Mesodermal cell (in vitro differentiated cells): Measurements from ENCODE around the gene IFNL4. TPM values are rescaled to one million over a fixed set of nuclear protein-coding genes. Genes with fewer than 3 reads are reported as not detected.
A peak's percentile ranks its signal among the peaks of the same experiment; 100 is the strongest.
"Not testable (repeated sequence)": the region's sequence is repeated elsewhere in the genome, so short reads cannot be mapped to it uniquely, and the experiment has no call there.

ENCODE experiments used
- H3K27ac ChIP-seq: 2 replicates; pipeline ENCODE4 v1.7.0; 2013; ENCODE audit warnings: mild to moderate bottlenecking, low read depth, low read length, moderate library complexity; ENCODE audit not compliant: severe bottlenecking
- H3K36me3 ChIP-seq: 2 replicates; pipeline ENCODE4 v1.7.1; 2013; ENCODE audit warnings: mild to moderate bottlenecking, low read length, moderate library complexity; ENCODE audit not compliant: control insufficient read depth, insufficient read depth
- H3K4me1 ChIP-seq: one replicate; pipeline ENCODE4 v1.7.1; 2013; ENCODE audit warnings: mild to moderate bottlenecking, low read length; ENCODE audit not compliant: insufficient read depth, control insufficient read depth, poor library complexity, severe bottlenecking
- H3K4me3 ChIP-seq: 2 replicates; pipeline ENCODE4 v1.7.0; 2013; ENCODE audit warnings: low read length, control low read depth, mild to moderate bottlenecking; ENCODE audit not compliant: insufficient read depth, poor library complexity, severe bottlenecking; ENCODE audit errors: extremely low read depth
- H3K9me3 ChIP-seq: 2 replicates; pipeline ENCODE4 v1.7.1; 2013; ENCODE audit warnings: mild to moderate bottlenecking, low read length, moderate library complexity; ENCODE audit not compliant: control insufficient read depth
- WGBS, 2 experiments: methylation state at CpG; one replicate each; pipeline ENCODE4 v1.1.5; 2013; ENCODE audit warnings: missing lambda C conversion rate in 2 of 2; ENCODE audit not compliant: insufficient coverage in 2 of 2; 5-methylcytosine and 5-hydroxymethylcytosine counted together
- polyA plus RNA-seq, 2 experiments: library from polyadenylated mRNA; stranded (reverse); fragments of 50-300 nt; gene quantifications; one replicate each; pipeline ENCODE4 v1.2.3, GENCODE V29; 2013

The IFNL4 gene
- polyA plus RNA-seq (2013, experiment 1 of 2) = not detected
- polyA plus RNA-seq (2013, experiment 2 of 2) = not detected

DNA sequence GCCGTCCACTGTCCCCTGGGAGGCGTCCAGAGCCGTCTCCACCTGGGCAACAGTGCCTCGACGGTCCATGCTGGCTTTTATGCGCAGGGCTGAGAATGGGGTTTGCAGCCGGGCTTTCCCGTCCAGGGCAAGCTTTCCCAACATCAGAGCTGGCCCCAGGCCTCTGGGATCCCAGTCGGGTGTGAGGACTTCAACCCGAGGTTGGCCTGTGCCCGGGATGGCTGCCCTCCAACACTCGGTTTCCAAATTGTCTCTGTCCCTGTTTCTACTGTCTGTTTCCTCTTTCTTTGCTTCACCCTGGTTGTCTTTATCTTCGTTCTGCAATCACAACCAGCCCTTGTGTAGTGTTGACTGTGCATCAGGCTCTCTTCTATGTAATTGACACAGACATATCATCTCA, at the start of gene IFNL4:
TSS of gene IFNL4 (minus strand) at position 51 of the 400 bp plus-strand sequence.
- no peaks in the 10 kb centered on the region for H3K9me3 ChIP-seq
- no peak within 1 kb of the TSS for H3K27ac ChIP-seq
- peak within 1 kb of the TSS; percentile 1 for H3K4me3 ChIP-seq
- 62 to 69% methylated on average over 8 to 12 of the region's 13 CpGs for WGBS, 2 experiments
- no peaks in the 10 kb centered on the region for H3K36me3 ChIP-seq
- H3K4me1 ChIP-seq = no peaks in the 10 kb centered on the region

- Histone ChIP-seq H3K36me3 (no peaks in the 10 kb centered on the region), H3K4me3 (no peak overlapping the region), H3K4me1 (no peaks in the 10 kb centered on the region), H3K9me3 (no peaks in the 10 kb centered on the region), H3K27ac (no peak overlapping the region)
- WGBS, 2 experiments = 81 to 87% methylated on average over 10 to 14 of the region's 17 CpGs
Observed at GRCh38 chr19:39297931-39298634, 49.4 kb upstream of the IFNL4 start.

DNA sequence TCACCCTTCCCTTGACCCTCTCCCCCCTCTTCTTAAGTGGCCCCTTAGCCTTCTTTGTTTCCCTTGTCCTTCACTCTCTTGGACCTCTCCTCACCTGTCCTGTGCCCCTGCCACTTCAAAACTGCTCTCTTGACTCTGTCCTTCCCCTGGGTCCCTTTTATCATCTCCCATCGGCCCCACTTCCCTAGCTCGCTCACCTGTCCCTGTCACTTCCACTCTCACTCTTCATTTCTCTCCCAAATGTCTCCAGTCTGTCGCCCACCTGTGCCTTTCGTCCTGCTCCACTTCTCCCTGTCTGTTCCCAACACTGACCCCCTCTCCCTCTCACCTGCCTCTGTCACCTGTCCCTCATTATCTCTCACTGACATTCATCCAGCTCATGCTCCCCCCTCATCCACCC, 48.2 kb upstream of the IFNL4 start:
- WGBS, 2 experiments = 87 to 88% methylated on average over 4 of the region's 4 CpGs

DNA sequence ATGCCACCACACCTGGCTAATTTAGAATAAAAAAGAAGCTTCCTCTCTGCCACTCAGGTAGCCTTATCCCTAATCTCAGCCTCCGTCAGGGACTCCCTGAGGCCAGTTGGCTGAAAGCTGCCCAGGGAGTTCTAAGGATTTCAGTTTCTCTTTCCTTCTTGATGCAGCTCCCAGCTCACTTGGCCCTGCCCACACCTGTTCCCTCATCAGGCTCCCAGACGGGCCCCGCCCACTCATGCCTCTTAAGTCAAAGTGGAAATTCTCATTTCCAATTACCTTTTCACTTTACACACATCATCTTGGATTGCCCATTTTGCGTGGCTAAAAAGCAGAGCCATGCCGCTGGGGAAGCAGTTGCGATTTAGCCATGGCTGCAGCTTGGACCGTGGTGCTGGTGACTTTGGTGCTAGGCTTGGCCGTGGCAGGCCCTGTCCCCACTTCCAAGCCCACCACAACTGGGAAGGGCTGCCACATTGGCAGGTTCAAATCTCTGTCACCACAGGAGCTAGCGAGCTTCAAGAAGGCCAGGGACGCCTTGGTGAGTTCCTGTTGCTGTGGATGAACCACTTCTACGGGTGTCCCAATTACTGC, 47.5 kb upstream of the IFNL4 start, which contains the start of gene IFNL1:
TSS of gene IFNL1 (plus strand) at position 353 of the 591 bp plus-strand sequence. CDS start at position 368, 15 bp downstream.
- no peak within 1 kb of the TSS for H3K27ac ChIP-seq
- H3K4me1 ChIP-seq = no peaks in the 10 kb centered on the region
- H3K36me3 ChIP-seq = no peaks in the 10 kb centered on the region
- H3K4me3 ChIP-seq = no peak within 1 kb of the TSS
- no peaks in the 10 kb centered on the region for H3K9me3 ChIP-seq
- whole genome bisulfite sequencing, 2 experiments = 79 to 86% methylated on average over 10 to 11 of the region's 11 CpGs

More for the DNA sequence above, 48.2 kb upstream of the IFNL4 start:
- Histone ChIP-seq H3K9me3 (no peaks in the 10 kb centered on the region), H3K36me3 (no peaks in the 10 kb centered on the region), H3K27ac (no peak overlapping the region), H3K4me1 (no peaks in the 10 kb centered on the region), H3K4me3 (no peak overlapping the region)

- WGBS, 2 experiments = 70 to 74% methylated on average over 4 of the region's 4 CpGs
- no peaks in the 10 kb centered on the region for H3K9me3 ChIP-seq
- no peak overlapping the region for H3K4me3 ChIP-seq
- no peaks in the 10 kb centered on the region for H3K4me1 ChIP-seq
- H3K36me3 ChIP-seq = no peaks in the 10 kb centered on the region
- H3K27ac ChIP-seq = no peak overlapping the region
Observed at GRCh38 chr19:39293394-39293793, 44.7 kb upstream of the IFNL4 start.

DNA sequence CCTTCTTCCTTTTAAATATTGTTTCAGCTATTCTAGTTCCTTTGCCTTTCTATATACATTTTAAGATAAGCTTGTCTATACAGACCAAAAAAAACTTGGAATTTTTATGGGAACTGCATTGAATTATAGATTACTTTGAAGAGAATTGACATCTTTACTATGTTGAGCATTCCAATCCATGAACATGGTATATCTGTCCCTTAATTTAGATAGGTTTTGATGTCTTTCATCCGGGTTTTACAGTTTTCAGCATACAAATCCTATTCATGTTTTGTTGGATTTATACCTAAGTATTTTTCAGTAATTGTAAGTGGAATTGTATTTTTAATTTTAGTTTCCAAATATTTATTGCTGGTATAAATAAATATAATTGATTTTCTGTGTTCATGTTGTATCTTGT, 35.4 kb upstream of the IFNL4 start:
- no peak overlapping the region for H3K27ac ChIP-seq
- H3K4me1 ChIP-seq = no peaks in the 10 kb centered on the region
- WGBS, 2 experiments = no CpG with 5 or more reads among the region's 1 CpG
- H3K9me3 ChIP-seq = no peaks in the 10 kb centered on the region
- H3K36me3 ChIP-seq = no peaks in the 10 kb centered on the region
- no peak overlapping the region for H3K4me3 ChIP-seq

DNA sequence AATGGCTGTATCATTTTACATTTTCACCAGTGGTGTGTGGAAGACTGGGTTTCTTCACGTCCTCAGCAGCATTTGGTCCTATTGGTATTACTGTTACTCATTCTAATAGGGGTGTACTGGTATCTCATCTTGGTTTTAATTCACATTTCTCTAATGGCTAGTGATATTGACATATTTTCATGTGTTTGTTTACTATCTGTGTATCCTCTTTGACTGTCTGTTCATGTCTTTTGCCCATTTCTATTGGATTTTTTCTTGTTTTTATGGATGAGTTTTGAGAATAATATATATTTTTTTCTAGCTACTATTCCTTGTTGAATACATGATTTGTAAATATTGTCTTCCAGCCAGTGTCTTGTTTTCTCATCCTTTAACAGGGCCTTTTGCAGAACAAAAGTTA, 33.4 kb upstream of the IFNL4 start:
- no CpG with 5 or more reads among the region's 1 CpG for WGBS, 2 experiments
- no peaks in the 10 kb centered on the region for H3K36me3 ChIP-seq
- H3K4me3 ChIP-seq = no peak overlapping the region
- no peak overlapping the region for H3K27ac ChIP-seq
- no peaks in the 10 kb centered on the region for H3K9me3 ChIP-seq
- no peaks in the 10 kb centered on the region for H3K4me1 ChIP-seq

DNA sequence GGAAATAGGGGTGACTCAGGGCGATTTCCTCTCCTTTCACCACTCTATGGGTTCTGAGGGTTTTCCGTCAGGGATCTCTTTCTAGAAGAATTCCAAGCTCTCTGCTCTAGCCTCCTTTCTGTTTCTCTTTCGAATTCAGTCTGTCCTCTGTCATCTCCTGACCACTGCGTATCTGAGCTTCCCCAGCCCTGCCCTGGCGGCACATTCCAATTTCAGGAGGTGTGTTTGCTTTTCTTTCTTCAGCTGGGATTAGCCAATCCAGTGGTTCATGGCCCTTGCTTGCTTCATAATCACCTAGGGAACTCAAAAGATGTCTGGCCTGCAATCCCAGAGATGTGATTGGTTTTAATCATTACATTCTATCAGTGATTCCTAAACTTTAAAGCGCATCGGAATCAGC, 28.9 kb upstream of the IFNL4 start:
- no peak overlapping the region for H3K4me3 ChIP-seq
- H3K9me3 ChIP-seq = no peaks in the 10 kb centered on the region
- 78 to 79% methylated on average over 7 of the region's 7 CpGs for WGBS, 2 experiments
- no peaks in the 10 kb centered on the region for H3K4me1 ChIP-seq
- H3K27ac ChIP-seq = no peak overlapping the region
- H3K36me3 ChIP-seq = no peaks in the 10 kb centered on the region

DNA sequence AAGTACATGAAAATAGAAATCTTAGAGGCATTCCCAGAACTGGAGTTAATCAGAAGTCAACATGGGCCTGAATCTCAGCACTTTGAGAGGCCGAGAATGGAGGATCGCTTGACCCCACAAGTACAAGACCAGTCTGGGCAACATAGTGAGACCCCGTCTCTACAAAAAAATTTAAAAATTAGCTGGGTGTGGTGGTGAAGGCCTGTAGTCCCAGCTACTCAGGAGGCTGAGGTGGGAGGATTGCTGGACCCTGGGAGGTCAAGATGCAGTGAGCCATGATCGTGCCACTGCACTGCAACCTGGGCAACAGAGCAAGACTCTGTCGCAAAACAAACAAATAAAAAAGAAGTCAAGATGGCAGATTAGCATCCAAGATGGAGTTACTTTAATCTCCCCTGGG, 28.1 kb upstream of the IFNL4 start:
- Histone ChIP-seq H3K4me3 (no peak overlapping the region), H3K4me1 (no peaks in the 10 kb centered on the region), H3K36me3 (no peaks in the 10 kb centered on the region), H3K9me3 (no peaks in the 10 kb centered on the region), H3K27ac (no peak overlapping the region)
- WGBS, 2 experiments = 93 to 95% methylated on average over 4 to 5 of the region's 5 CpGs

DNA sequence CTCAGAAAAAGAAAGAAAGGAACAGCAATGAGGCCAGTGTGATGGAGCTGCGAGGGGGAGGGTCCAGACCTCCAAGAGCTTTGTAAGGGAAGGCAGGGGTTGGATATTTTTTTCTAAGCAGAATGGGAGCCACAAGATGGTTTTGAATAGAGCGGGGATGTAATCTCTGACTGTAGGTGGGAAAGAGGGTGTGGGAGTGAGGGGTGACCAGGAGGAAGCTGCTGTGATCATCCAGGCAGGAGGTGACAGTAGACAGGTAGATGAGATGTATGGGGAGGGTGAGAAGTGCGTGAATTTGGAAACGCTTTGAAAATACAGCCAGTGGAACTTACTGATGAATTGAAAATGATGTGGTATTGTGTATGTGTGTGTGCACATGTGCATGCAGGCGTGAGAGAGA, 26.9 kb upstream of the IFNL4 start:
- Histone ChIP-seq H3K36me3 (no peaks in the 10 kb centered on the region), H3K4me3 (no peak overlapping the region), H3K9me3 (no peaks in the 10 kb centered on the region), H3K27ac (no peak overlapping the region), H3K4me1 (no peaks in the 10 kb centered on the region)
- 84 to 87% methylated on average over 4 to 5 of the region's 5 CpGs for WGBS, 2 experiments

DNA sequence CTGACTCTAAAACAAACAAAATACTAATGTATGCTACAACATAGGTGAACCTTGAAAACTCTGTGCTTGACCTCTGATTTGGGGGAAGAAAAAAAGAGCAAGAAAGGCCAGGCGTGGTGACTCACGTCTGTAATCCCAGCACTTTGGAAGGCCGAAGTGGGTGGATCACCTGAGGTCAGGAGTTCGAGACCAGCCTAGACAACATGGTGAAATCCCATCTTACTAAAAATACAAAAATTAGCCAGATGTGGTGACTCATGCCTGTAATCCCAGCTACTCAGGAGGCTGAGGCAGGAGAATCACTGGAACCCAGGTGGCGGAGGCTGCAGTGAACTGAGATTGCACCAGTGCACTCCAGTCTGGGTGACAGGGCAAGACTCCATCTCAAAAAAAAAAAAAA, 25.2 kb upstream of the IFNL4 start:
- WGBS, 2 experiments = 76 to 83% methylated on average over 2 to 4 of the region's 5 CpGs
- H3K4me1 ChIP-seq, H3K27ac ChIP-seq, H3K36me3 ChIP-seq, H3K4me3 ChIP-seq, H3K9me3 ChIP-seq: not testable (repeated sequence)
